Prostate gland (tissue), 2 donors: ENCODE data around the gene FAH.

Experiments
- CTCF ChIP-seq, 4 experiments: fragments of 200-600 bp in 2 of 4; fragments of 450-650 bp in 2 of 4; sonication (generic) in 2 of 4; IDR thresholded peaks; 1 replicate in 3 of 4; 2 replicates in 1 of 4; pipeline ENCODE4 v1.5.1; 2016 to 2019; ENCODE audit warnings: antibody characterized with exemption in 4 of 4, mild to moderate bottlenecking in 2 of 4, moderate library complexity in 2 of 4
- POLR2A ChIP-seq: fragments of 450-650 bp; IDR thresholded peaks from one replicate; pipeline ENCODE4 v1.6.1; 2016; ENCODE audit warnings: antibody characterized with exemption, mild to moderate bottlenecking

- TF ChIP-seq CTCF (IDR thresholded peaks at IDR 0.05) (no peak), POLR2A (no peak)
Observed at GRCh38 chr15:80156176-80156720, 3.4 kb downstream of the FAH start.
